Activated CD4-positive, alpha-beta memory T cell treated with anti-CD3 and anti-CD28 coated beads, Interleukin-2, amount 10 ng/mL, durations not matched to agents 7 days and 5 days (primary cell): ENCODE data around the gene CHAD. TPM values are rescaled to one million over a fixed set of nuclear protein-coding genes. Genes with fewer than 3 reads are reported as not detected.

Source experiments
- CTCF ChIA-PET: fragments of 350-600 bp; sonication (Branson Sonifier 250); formaldehyde crosslinking; loops from one replicate; lab custom pipeline; 2021; ENCODE audit warnings: antibody characterized with exemption, inconsistent platforms; lab: Charles Lee
- POLR2A ChIA-PET: fragments of 350-600 bp; sonication (Branson Sonifier 250); formaldehyde crosslinking; loops from one replicate; lab custom pipeline; 2021; ENCODE audit warnings: antibody characterized with exemption; lab: Charles Lee
- DNase-seq: peaks from one replicate; pipeline ENCODE4 v3.0.0-alpha.2; 2020
- H3K27ac Mint-ChIP-seq: one replicate; pipeline ENCODE4 v1.8.0; 2021; ENCODE audit warnings: mild to moderate bottlenecking, mixed read lengths
- H3K27me3 Mint-ChIP-seq: one replicate; pipeline ENCODE4 v1.8.0; 2021; ENCODE audit warnings: mixed read lengths
- H3K36me3 Mint-ChIP-seq: one replicate; pipeline ENCODE4 v1.8.0; 2021; ENCODE audit warnings: low read depth, mixed read lengths
- H3K4me1 Mint-ChIP-seq: one replicate; pipeline ENCODE4 v1.8.0; 2021; ENCODE audit warnings: mixed read lengths
- H3K4me3 Mint-ChIP-seq: one replicate; pipeline ENCODE4 v1.8.0; 2021; ENCODE audit warnings: mild to moderate bottlenecking, mixed read lengths
- H3K9me3 Mint-ChIP-seq: one replicate; pipeline ENCODE4 v1.8.0; 2021; ENCODE audit warnings: mixed read lengths
- total RNA-seq, 2 experiments: library from RNA; stranded (reverse); gene quantifications; one replicate each; pipeline ENCODE4 v1.2.3, GENCODE V29; 2021

CHAD gene
- not detected for total RNA-seq

GRCh38 chr17:50468304-50469207, at the start of gene CHAD:
CHAD (minus strand) TSS chr17:50468880; CDS start chr17:50468813, 67 bp downstream.
- H3K4me3 Mint-ChIP-seq = no peak within 1 kb of the TSS

DNA sequence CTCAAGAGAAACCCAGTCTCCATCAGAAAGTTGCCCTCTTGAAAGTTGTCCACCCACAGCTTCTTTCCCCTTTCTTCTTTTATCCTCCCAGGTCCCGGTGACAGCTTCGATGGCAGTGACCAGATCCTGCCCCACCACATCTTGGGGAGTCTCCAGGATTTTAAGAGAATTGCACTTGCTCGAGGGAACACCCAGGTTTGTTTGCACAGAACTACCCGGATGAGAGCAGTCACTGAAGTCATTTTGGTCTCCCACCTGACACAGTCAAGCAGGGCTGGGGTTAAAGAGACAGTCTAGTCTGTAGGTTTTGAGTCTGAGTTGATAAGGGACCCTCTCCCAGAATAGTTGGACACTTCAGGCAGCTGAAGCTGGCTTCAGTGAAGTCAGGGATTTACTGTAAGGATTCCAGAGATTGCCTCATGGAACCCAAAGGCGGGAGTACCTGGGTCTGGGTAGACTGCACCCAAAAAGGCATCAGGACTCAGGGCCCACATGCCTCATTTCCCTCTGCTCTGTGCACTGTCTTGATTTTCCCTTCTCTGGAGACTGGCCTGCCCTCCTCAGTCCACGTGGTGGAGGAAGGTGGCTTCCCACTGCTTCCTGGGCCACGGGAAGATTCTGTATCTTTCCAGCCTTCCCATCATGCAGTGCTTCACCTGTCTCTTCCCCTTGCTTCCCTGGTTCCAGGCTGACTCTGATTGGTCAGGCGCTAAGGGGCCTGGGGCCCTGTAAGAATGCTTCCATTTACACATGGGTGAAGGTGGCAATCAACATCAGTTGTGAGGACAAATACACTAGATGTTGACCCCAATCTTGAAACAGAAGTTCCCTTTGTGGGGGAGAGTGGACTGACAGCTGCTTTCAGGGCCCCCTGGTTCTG, 49.1 kb upstream of the CHAD start:
- POLR2A ChIA-PET = interaction anchor here (1.2 kb wide), 1 partner anchor 24 kb away, joined by 3 read pairs; no protein-coding TSS in a partner anchor
- no peaks in the 10 kb centered on the region for H3K36me3 Mint-ChIP-seq
- no peaks in the 10 kb centered on the region for H3K9me3 Mint-ChIP-seq
- H3K4me1 Mint-ChIP-seq = peaks cover 12% of the 10 kb centered on the region
- DNase-seq = no peak
- no peak overlapping the region for H3K27ac Mint-ChIP-seq
- no peak overlapping the region for H3K4me3 Mint-ChIP-seq
- CTCF ChIA-PET = no interaction called here
- no peaks in the 10 kb centered on the region for H3K27me3 Mint-ChIP-seq

More at GRCh38 chr17:50468304-50469207, at the start of gene CHAD:
- ChIA-PET CTCF (interaction anchor here (1.1 to 1.7 kb wide), 2 partner anchors 11 to 71 kb away, joined by 4 to 5 read pairs; partner anchors contain the start of gene LRRC59), POLR2A (no interaction called here)
- DNase-seq = no peak
- Mint-ChIP-seq H3K27me3 (peaks cover 20% of the 10 kb centered on the region), H3K36me3 (no peaks in the 10 kb centered on the region), H3K4me1 (peaks cover 29% of the 10 kb centered on the region), H3K27ac (no peak within 1 kb of the TSS), H3K9me3 (no peaks in the 10 kb centered on the region)

DNA sequence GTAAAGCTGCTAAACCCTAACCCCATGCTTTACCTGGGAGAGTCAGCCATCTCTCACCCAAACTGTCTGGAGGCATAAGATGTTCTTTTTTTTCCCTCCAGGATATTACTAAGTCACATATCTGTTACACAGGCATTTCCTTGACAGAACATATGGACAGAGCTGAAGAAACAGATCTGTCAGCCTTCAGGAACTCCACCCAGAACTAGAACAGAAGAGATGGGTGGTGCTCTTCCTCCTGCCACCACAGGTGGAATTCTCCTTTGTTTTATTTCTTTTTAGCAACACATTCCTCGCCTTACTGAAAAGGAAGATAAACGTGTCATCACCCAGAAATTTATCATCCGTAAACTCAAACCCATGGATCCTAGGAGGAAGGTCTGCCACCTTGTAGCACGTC, 48.3 kb upstream of the CHAD start:
- Mint-ChIP-seq H3K27ac (no peak overlapping the region), H3K36me3 (no peaks in the 10 kb centered on the region), H3K4me3 (no peak overlapping the region), H3K4me1 (peaks cover 16% of the 10 kb centered on the region), H3K27me3 (no peaks in the 10 kb centered on the region), H3K9me3 (no peaks in the 10 kb centered on the region)
- CTCF ChIA-PET = interaction anchor here (1.3 kb wide), 1 partner anchor 38 kb away, joined by 4 read pairs; the partner anchor contains the start of gene RSAD1
- no peak for DNase-seq
- POLR2A ChIA-PET = interaction anchor here (1.2 kb wide), 1 partner anchor 24 kb away, joined by 3 read pairs; no protein-coding TSS in a partner anchor

DNA sequence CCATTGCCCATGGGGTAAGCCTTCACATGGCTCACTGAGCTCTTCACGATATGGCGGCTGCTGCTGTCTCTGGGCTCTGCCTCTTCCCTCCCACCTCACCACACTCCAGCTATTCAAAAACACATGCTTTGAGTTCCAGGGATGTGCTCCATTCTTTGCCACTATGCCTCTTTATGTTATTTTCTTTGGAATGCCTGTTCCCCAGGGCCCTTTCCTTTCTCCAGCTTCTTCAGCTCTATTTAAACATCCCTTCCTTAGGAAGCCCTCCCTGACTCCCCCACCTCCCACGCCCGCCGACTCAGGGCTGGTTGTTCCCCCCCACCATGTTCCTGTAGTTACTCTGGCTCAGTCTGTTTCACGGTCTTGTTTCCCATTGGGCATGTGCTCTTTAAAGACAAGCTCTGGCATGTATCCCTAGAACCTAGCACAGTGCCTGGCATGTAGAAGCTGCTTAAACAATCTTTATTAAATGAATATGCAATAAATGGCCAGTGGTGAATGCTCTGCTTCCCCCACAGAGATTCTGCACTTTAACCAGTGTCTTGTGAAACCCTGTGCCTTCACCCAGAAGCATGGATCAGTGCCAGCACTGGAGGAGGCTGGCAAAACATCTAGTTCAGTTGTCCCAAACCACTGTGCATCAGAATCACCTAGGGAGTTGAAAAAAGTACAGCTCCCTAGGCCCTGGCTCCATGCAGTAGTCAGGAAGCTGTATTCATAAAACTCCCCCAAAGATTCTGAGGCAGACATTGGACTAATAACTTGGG, 46.4 kb upstream of the CHAD start:
- H3K9me3 Mint-ChIP-seq = no peaks in the 10 kb centered on the region
- H3K27me3 Mint-ChIP-seq = no peaks in the 10 kb centered on the region
- CTCF ChIA-PET = no interaction called here
- no peak overlapping the region for H3K4me3 Mint-ChIP-seq
- POLR2A ChIA-PET = interaction anchor here (0.6 to 1.2 kb wide), 2 partner anchors 28 to 506 kb away, joined by 3 read pairs; no protein-coding TSS in a partner anchor
- DNase-seq = no peak
- no peaks in the 10 kb centered on the region for H3K36me3 Mint-ChIP-seq
- peaks cover 32% of the 10 kb centered on the region for H3K4me1 Mint-ChIP-seq
- no peak overlapping the region for H3K27ac Mint-ChIP-seq

DNA sequence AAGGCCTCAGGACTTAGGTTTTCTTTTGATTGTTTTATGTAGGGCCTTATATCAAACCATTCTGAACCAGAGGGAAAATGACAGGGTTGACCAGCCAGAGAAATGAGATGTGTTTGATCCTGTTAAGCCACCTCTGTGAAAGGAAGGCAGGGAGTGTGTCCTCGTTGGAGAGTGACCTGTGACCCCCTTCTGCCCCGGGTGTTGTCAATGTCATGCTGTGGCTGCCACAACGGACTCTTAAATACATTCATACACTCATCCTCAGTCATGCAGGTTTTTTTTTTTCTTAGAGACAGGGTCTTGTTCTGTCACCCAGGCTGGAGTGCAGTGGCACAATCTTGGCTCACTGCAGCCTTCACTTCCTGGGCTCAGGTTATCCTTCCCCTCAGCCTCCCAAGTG, 45.7 kb upstream of the CHAD start:
- Mint-ChIP-seq H3K27me3 (no peaks in the 10 kb centered on the region), H3K9me3 (no peaks in the 10 kb centered on the region), H3K36me3 (peaks cover 4% of the 10 kb centered on the region), H3K4me3 (no peak overlapping the region), H3K4me1 (peaks cover 39% of the 10 kb centered on the region), H3K27ac (no peak overlapping the region)
- no peak for DNase-seq
- ChIA-PET POLR2A (interaction anchor here (0.6 kb wide), 1 partner anchor 507 kb away, joined by 3 read pairs; no protein-coding TSS in a partner anchor), CTCF (no interaction called here)

GRCh38 chr17:50513495-50513894, 44.8 kb upstream of the CHAD start:
- ChIA-PET POLR2A (no interaction called here), CTCF (interaction anchor here (0.9 to 4.7 kb wide), 2 partner anchors 12 to 31 kb away, joined by 3 to 24 read pairs; no protein-coding TSS in a partner anchor)
- Mint-ChIP-seq H3K4me3 (no peak overlapping the region), H3K27ac (no peak overlapping the region), H3K4me1 (peaks cover 48% of the 10 kb centered on the region), H3K9me3 (no peaks in the 10 kb centered on the region), H3K27me3 (no peaks in the 10 kb centered on the region), H3K36me3 (peaks cover 8% of the 10 kb centered on the region)
- no peak for DNase-seq

DNA sequence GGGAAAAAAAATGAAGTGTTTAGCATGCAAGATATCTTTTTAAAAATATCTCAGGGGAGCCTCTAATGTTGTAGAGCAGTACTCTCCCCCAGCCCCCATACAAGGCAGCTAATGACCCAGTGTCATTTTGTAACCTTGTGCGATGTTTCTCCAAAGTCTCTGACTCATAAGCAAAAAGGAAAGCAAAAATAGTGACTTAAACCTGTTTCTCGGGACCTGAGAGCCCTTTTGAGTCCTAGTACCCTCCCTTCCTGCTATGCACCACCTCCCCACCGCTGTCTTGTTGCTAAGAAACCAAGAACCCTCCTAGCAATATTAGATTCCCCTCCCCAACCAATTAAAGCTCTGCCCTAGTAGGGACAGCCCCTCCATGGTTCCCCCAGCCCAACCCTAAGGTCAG, 42.4 kb upstream of the CHAD start:
- Mint-ChIP-seq H3K27ac (peak overlapping the region; percentile 81), H3K27me3 (no peaks in the 10 kb centered on the region), H3K9me3 (no peaks in the 10 kb centered on the region), H3K4me3 (peak overlapping the region; percentile 44), H3K36me3 (peaks cover 9% of the 10 kb centered on the region), H3K4me1 (peaks cover 43% of the 10 kb centered on the region)
- DNase-seq = peak; percentile 74
- CTCF ChIA-PET = interaction anchor here (1.0 to 4.7 kb wide), 7 partner anchors 9 to 115 kb away, joined by 3 to 24 read pairs (median 5); partner anchors contain the start of genes LRRC59 and RSAD1
- POLR2A ChIA-PET = interaction anchor here (0.8 to 1.6 kb wide), 7 partner anchors 20 to 358 kb away, joined by 3 to 10 read pairs (median 3); partner anchors contain the start of gene RSAD1

GRCh38 chr17:50508573-50509460, 40.1 kb upstream of the CHAD start:
- CTCF ChIA-PET = interaction anchor here (1.1 to 1.5 kb wide), 3 partner anchors 27 to 33 kb away, joined by 3 to 5 read pairs (median 3); no protein-coding TSS in a partner anchor
- Mint-ChIP-seq H3K27ac (peak overlapping the region; percentile 84), H3K9me3 (no peaks in the 10 kb centered on the region), H3K4me1 (peaks cover 58% of the 10 kb centered on the region), H3K36me3 (peaks cover 9% of the 10 kb centered on the region), H3K27me3 (no peaks in the 10 kb centered on the region), H3K4me3 (peak overlapping the region; percentile 94)
- DNase-seq = no peak
- POLR2A ChIA-PET = interaction anchor here (1.0 to 1.2 kb wide), 3 partner anchors 12 to 112 kb away, joined by 3 to 4 read pairs (median 4); partner anchors contain the start of gene LRRC59

DNA sequence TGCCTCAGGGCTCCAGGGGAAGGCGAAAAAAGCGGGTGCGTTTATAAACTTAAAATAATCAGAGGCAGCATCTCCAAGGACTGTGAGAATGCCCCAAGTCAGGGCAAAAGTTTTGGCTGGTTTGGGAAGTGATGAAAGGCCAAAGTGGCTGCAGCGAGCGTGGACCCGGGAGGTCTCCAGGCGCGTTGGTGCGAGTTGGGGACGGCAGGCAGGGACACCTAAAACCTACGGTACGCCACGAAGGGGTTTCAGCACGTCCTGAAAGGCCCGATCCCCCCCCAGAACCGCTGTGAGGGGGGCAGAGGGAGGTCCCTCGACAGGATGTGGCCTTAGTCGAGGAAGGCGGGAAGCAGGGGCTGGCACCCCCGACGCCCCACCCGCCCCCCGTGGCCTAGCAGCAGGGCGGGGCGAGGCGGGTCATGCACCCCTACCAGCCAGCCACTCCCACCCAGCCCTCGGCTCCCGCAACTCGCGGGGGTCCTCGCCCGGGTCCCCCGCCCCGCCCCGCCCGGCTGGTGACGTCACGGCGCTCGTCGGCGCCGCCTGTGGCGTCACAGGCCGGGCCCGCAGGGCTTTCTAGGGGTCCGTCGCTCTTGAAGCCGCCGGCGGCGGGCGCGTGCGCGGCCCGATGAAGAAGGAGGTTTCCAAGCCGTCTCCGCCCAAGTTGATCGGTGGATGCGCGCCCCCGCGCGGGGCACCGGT, 39.3 kb upstream of the CHAD start, which contains the start of gene MYCBPAP:
Gene MYCBPAP, plus strand, starts transcription at position 569 of the 702 bp plus-strand sequence. CDS start 236 bp downstream, outside the sequence.
- no peaks in the 10 kb centered on the region for H3K27me3 Mint-ChIP-seq
- ChIA-PET CTCF (interaction anchor here (0.6 to 5.0 kb wide), 3 partner anchors 11 to 111 kb away, joined by 3 to 23 read pairs (median 5); partner anchors contain the start of genes LRRC59 and RSAD1), POLR2A (interaction anchor here (1.0 kb wide), 1 partner anchor 56 kb away, joined by 3 read pairs; no protein-coding TSS in a partner anchor)
- peak within 1 kb of the TSS; percentile 84 for H3K27ac Mint-ChIP-seq
- H3K36me3 Mint-ChIP-seq = peaks cover 9% of the 10 kb centered on the region
- peak within 1 kb of the TSS; percentile 94 for H3K4me3 Mint-ChIP-seq
- peak; percentile 89 for DNase-seq
- H3K9me3 Mint-ChIP-seq = no peaks in the 10 kb centered on the region
- peaks cover 65% of the 10 kb centered on the region for H3K4me1 Mint-ChIP-seq

GRCh38 chr17:50506298-50506697, 37.6 kb upstream of the CHAD start:
- Mint-ChIP-seq H3K27me3 (no peaks in the 10 kb centered on the region), H3K36me3 (peaks cover 9% of the 10 kb centered on the region), H3K4me3 (no peak overlapping the region), H3K27ac (peak overlapping the region; percentile 21), H3K9me3 (no peaks in the 10 kb centered on the region), H3K4me1 (peaks cover 63% of the 10 kb centered on the region)
- CTCF ChIA-PET = interaction anchor here (0.5 to 5.0 kb wide), 2 partner anchors 10 to 27 kb away, joined by 3 to 23 read pairs; partner anchors contain the start of gene RSAD1
- no peak for DNase-seq
- POLR2A ChIA-PET = no interaction called here
